MG63 (cell line): ENCODE results near the gene FEZ2. TPM values are rescaled to one million over a fixed set of nuclear protein-coding genes. Genes with fewer than 3 reads are reported as not detected.

Experiments
- DNase-seq: peaks from one replicate; pipeline ENCODE4 v3.0.0-alpha.2; 2020
- H3K27me3 ChIP-seq: fragments of 250-450 bp; sonication (Bioruptor Pico); 2 replicates; pipeline ENCODE4 v1.5.1; 2020; ENCODE audit warnings: mild to moderate bottlenecking, moderate library complexity
- H3K36me3 ChIP-seq: fragments of 250-450 bp; sonication (Bioruptor Pico); 2 replicates; pipeline ENCODE4 v1.5.1; 2020; ENCODE audit warnings: mild to moderate bottlenecking, moderate library complexity
- H3K4me3 ChIP-seq: fragments of 250-450 bp; sonication (Bioruptor Pico); 2 replicates; pipeline ENCODE4 v1.5.1; 2020; ENCODE audit warnings: mild to moderate bottlenecking, moderate library complexity
- H3K9me3 ChIP-seq: fragments of 250-450 bp; sonication (Bioruptor Pico); 2 replicates; pipeline ENCODE4 v1.5.1; 2020; ENCODE audit warnings: mild to moderate bottlenecking, moderate library complexity
- total RNA-seq: library from RNA; depleted of rRNA; stranded (reverse); fragments of >200 nt; shearing (Covaris generic); gene quantifications from 2 replicates; pipeline ENCODE4 v1.2.3, GENCODE V29; 2014; ENCODE audit warnings: low replicate concordance; rRNA removed

The FEZ2 gene, protein sequence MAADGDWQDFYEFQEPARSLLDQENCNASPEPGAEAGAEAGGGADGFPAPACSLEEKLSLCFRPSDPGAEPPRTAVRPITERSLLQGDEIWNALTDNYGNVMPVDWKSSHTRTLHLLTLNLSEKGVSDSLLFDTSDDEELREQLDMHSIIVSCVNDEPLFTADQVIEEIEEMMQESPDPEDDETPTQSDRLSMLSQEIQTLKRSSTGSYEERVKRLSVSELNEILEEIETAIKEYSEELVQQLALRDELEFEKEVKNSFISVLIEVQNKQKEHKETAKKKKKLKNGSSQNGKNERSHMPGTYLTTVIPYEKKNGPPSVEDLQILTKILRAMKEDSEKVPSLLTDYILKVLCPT
- 37.8 and 38.3 TPM in 2 replicates for total RNA-seq

DNA sequence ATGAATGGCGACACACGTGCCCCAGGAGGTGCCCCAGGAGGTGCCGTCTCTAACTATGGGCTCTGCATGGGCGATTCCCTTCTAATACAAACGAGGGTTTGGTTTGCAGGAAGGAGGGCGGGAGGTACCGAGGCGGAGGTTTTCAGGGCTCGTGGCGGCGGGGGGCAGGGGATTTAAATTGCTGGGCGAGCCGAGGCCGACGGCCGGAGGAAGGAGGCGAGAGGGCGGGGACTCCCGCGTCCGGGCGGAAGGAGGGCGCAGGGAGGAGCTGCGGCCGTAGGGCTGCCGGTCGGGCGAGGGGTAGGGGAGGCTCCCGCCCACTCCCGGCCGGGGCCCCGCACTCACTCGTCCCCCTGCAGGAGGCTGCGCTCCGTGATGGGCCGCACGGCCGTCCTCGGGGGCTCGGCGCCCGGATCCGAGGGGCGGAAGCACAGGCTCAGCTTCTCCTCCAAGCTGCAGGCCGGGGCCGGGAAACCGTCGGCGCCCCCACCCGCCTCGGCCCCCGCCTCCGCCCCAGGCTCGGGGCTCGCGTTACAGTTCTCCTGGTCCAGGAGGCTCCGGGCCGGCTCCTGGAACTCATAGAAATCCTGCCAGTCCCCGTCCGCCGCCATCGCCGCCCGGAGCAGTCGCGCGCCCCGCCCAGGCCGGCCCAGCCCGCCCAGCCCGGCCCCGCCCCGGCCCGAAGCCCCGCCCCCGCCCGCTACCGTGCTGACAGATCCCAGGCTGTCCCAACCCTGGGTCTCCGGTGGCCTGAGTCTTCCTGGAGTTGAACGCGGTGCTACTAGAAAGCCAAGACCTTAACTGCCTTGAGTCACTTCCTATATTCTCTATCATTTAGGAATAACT, at the start of gene FEZ2:
Gene FEZ2 (minus strand): TSS at position 637 of the 846 bp plus-strand sequence. CDS start 26 bp downstream, at position 611.
- no peaks in the 10 kb centered on the region for H3K27me3 ChIP-seq
- H3K9me3 ChIP-seq = no peaks in the 10 kb centered on the region
- peak; percentile 90 for DNase-seq
- H3K36me3 ChIP-seq = peaks cover 17% of the 10 kb centered on the region; the same call in 1 of the 2 replicates
- H3K4me3 ChIP-seq = peak within 1 kb of the TSS; percentile 65

DNA sequence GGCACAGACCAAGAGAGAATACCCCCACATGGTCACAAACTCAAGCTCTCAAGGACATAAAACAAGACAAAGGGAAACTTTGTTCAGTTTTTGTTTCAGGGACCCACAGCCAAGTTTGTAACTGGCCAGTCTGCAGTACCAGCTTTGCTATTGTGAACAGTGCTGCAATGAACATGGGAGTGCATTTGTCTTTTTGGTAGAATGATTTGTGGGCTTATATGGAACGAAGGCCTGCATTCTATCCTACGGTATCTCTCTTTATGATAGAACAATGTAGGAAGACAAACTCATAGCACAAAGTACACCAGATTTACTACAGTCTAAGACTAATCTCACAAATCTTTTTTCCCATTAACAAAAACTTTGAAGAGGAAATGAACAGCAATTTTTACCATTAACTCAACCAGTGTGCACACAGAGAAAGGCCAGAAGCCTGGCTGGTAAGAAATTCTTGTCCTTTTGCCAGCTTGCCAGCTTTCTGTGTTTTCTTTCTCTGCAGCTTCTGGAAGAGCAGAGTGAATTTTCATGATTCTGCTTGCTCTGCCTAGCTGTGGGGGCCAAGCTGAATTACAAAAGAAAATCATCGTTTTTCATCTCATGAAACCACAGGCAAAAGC, 37.1 kb upstream of the FEZ2 start:
- Histone ChIP-seq H3K9me3 (peaks cover 5% of the 10 kb centered on the region), H3K4me3 (no peak overlapping the region), H3K27me3 (no peaks in the 10 kb centered on the region), H3K36me3 (no peaks in the 10 kb centered on the region)
- no peak for DNase-seq

DNA sequence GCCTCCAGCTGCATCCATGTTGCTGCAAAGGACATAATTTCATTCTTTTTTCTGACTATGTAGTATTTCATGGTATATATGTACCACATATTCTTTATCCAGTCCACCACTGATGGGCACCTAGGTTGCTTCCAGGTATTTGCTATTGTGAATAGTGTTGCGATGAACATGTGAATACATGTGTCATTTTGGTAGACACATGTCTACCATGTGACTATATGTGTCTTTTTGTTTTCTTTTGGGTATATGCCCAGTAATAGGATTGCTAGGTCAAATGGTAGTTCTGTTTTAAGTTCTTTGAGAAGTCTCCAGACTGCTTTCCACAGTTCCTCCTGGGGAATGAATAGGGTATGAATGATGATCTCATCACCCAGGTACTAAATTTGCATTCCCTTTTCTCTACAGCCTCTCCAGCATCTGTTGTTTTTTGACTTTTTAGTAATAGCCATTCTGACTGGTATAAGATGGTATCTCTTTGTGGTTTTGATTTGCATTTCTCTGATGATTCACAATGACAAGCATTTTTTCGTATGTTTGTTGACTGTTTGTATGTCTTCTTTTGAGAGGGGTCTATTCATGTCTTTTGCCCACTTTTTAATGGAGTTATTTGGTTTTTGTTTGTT, 35.6 kb upstream of the FEZ2 start:
- Histone ChIP-seq H3K27me3 (no peaks in the 10 kb centered on the region), H3K36me3 (no peaks in the 10 kb centered on the region), H3K4me3 (no peak overlapping the region), H3K9me3 (peaks cover 5% of the 10 kb centered on the region)
- DNase-seq = no peak

DNA sequence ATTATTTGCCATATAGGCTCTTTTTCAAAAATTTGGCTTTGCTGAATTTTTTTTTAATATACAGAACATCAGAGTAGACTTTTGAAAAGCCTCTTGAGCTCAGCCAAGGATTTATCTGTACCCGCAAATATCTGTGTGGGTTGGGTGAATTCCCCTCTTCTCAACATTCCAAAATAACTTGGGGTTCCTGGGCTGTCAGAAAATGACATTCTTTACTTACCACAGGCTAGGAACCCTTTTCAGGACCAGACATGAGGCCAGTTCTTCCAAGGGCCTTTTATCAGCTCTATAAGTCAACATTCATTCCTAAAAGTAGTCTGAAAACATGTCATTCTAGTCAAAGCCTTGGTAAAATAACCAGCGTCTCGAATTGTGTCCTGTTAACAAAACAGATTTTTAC, 28.8 kb upstream of the FEZ2 start:
- Histone ChIP-seq H3K9me3 (peaks cover 10% of the 10 kb centered on the region; the same call in 1 of the 2 replicates), H3K36me3 (no peaks in the 10 kb centered on the region), H3K4me3 (no peak overlapping the region), H3K27me3 (no peaks in the 10 kb centered on the region)
- DNase-seq = no peak

DNA sequence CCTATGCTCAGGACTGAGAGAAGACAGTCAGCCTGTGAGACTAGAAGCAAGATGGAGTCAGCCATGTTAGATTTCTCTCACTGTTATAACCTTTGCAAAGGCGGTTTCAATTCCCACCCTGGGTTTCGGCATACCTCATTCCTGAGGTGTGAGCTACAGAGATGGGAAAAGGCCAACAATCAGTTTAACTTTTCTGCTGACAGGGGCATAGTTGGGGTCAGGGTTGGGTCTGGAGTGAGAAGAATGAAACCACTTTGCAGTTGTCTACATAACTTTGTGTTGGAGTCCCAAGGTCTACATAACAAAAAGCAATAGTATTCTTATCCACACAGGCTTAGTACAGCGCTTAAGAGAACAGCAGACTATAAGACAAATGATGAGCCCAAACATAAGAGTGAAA, 28.1 kb upstream of the FEZ2 start:
- Histone ChIP-seq H3K36me3 (no peaks in the 10 kb centered on the region), H3K4me3 (no peak overlapping the region), H3K27me3 (no peaks in the 10 kb centered on the region), H3K9me3 (peaks cover 10% of the 10 kb centered on the region; the same call in 1 of the 2 replicates)
- DNase-seq = no peak

DNA sequence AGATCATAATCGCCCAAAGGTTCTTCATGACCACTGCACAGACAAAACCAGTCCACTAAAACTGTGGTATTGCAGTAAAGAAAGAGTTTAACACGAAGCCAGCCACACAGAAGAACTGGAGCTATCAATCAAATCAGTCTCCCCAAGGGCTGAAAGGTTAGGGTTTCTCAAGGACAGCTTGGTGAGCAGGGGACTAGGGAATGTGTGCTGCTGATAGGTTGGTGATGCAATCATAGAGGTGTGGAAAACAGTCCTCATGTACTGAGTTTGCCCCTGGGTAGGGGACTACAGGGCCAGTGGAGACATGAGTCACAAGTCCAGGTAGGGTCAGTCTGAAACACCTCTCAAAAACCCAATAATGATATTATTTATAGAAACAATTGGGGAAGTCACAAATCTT, 27.3 kb upstream of the FEZ2 start:
- Histone ChIP-seq H3K27me3 (no peaks in the 10 kb centered on the region), H3K9me3 (peaks cover 10% of the 10 kb centered on the region; the same call in 1 of the 2 replicates), H3K36me3 (no peaks in the 10 kb centered on the region), H3K4me3 (no peak overlapping the region)
- DNase-seq = no peak

DNA sequence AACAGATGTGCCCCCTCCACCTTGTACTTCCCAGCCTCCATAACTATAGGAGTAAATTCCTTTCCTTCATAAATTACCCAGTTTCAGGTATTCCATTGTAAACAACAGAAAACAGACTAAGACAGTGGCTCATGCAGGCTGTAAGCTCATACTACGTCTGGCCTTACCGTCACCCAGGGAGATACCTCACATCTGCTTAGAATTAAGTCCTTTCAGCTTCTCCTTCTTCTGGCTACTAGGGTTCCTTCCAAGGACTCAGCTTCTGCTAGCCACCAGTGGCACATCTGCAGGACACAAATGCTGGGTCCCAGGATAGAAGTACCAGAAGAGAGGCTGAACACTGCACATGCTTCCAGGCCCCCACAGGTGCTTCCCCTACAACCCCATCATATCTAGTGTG, 22.4 kb upstream of the FEZ2 start:
- Histone ChIP-seq H3K27me3 (no peaks in the 10 kb centered on the region), H3K36me3 (no peaks in the 10 kb centered on the region), H3K9me3 (peaks cover 5% of the 10 kb centered on the region; the same call in 1 of the 2 replicates), H3K4me3 (no peak overlapping the region)
- no peak for DNase-seq

DNA sequence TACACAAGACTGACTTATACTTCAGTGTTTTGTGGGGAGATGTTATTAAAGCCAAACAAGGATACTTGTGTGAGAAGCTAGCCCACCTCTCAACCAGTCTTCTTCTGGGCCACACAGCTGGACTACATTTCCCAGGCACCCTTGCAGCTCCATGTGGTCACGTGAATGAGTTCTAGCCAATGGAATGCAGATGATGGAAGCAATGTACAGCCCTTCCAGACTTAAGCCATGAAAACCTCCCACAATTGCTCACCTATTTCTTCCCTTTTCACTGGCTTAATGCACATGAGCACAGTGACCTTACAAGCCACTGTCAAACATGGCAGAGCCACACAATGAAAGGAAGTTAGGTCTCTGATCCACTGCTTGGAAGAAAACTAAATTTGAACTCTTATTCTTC, 20.4 kb upstream of the FEZ2 start:
- Histone ChIP-seq H3K9me3 (no peaks in the 10 kb centered on the region), H3K4me3 (no peak overlapping the region), H3K36me3 (no peaks in the 10 kb centered on the region), H3K27me3 (no peaks in the 10 kb centered on the region)
- peak; percentile 46 for DNase-seq

DNA sequence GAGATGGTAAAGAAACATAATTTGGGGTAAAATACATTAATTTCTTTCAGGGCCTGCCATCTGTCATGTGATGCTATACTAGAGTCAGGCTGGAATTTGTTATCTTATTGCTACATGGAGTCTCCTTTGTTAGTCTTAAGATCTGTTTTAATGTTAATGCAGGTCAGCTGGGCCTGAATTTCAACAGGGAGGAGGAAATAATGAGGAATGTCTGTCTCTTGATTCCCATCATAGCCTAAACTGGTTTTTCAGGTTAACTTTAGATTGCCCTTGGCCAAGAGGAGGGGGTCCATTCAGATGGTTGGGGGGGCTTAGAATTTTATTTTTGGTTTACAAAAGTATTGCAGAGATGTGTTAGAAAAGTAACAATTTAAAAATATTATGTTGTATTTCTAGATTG, 19.0 kb upstream of the FEZ2 start:
- Histone ChIP-seq H3K27me3 (no peaks in the 10 kb centered on the region), H3K4me3 (no peak overlapping the region), H3K9me3 (no peaks in the 10 kb centered on the region), H3K36me3 (no peaks in the 10 kb centered on the region)
- no peak for DNase-seq

DNA sequence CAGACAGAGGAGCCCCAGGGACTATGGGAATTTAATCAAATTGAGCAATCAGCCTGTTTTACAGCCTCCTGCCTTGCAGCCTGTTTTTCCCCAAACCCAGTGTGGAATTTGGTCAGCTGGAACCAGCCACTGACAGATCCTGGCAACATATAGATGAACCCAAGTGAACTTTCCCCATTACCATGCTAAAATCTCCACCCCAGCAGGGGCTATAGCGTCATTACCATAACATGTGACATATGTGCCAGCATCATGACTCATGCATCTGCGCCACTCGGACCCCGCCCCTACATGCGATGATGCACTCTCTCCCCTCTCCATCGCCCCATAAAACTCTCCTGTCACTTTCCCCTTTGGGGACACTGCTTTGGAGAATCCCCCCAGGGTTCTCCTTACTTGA, 17.3 kb upstream of the FEZ2 start:
- no peaks in the 10 kb centered on the region for H3K36me3 ChIP-seq
- H3K4me3 ChIP-seq = no peak overlapping the region
- no peaks in the 10 kb centered on the region for H3K9me3 ChIP-seq
- no peaks in the 10 kb centered on the region for H3K27me3 ChIP-seq
- peak; percentile 66 for DNase-seq

DNA sequence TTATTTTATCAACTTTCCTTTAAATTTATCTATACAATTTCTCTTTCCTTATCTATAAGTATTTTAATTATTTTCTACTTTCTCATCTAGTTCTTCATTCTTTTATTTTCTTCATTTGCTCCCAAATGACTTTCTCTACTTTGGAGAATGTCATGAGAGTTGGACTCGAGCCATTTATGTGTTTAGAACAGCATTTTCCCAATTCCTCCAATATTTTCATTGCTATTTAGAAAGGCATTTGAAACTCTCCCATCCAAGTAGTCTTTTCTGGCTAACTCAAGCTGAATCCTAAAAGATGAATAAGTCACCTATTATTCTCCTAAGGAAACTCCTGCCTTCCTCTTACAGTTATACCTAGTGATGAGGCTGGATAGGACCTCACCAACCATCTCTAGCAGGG, 15.8 kb upstream of the FEZ2 start:
- DNase-seq = no peak
- Histone ChIP-seq H3K27me3 (no peaks in the 10 kb centered on the region), H3K9me3 (no peaks in the 10 kb centered on the region), H3K4me3 (no peak overlapping the region), H3K36me3 (no peaks in the 10 kb centered on the region)

DNA sequence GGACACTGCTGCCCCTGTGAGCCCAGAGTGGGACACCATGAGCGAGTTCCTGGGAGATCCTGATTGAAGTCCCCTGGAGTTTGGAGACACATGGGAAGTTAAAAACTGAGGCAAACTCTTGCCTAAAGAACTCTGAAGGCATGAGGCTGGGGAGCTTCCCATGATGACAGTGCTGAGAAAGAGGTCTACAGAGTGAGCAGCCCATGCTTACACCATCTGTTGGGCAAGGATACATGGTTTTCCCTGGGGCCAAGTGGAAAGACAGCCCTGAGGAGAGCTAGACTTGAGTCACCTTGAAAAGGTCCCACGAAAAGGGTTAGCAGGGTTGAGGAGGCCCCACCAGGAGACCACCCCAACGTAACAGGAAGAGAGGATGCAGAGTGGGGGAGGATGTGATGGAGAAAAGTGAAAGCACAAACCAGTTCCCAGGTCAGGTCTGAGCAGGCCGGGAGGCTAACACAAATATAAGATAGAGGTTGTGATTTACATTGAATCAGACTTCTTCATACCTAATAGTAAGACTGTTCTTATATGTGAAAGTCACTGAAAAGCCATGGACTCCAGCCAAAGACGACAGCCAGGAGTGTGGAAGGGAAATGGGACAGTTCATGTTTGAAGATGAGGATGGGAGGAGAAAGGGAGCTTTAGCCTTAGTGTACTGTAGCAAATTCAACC, 13.5 kb upstream of the FEZ2 start:
- H3K36me3 ChIP-seq = no peaks in the 10 kb centered on the region
- H3K4me3 ChIP-seq = no peak overlapping the region
- no peaks in the 10 kb centered on the region for H3K9me3 ChIP-seq
- no peaks in the 10 kb centered on the region for H3K27me3 ChIP-seq
- no peak for DNase-seq

DNA sequence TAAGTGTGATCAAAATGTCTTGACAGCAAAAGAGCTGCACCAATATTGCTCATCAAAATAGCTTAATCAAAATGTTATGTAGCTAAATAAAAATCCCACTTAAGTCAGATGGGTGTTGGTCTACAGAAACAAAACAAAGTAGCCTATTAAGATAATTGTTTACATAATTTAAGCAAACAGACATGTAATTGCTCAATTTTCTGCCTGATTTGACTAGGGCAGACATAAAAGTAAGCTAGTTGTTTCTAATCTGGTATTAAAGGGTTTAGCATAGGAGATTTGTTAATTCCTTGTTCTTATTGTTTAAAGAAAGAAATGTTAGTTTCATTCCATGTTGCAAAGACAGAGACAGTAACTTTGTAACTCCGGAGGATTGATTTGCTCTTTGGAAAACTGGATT, 11.5 kb upstream of the FEZ2 start:
- Histone ChIP-seq H3K27me3 (no peaks in the 10 kb centered on the region), H3K36me3 (no peaks in the 10 kb centered on the region), H3K9me3 (no peaks in the 10 kb centered on the region), H3K4me3 (no peak overlapping the region)
- no peak for DNase-seq

DNA sequence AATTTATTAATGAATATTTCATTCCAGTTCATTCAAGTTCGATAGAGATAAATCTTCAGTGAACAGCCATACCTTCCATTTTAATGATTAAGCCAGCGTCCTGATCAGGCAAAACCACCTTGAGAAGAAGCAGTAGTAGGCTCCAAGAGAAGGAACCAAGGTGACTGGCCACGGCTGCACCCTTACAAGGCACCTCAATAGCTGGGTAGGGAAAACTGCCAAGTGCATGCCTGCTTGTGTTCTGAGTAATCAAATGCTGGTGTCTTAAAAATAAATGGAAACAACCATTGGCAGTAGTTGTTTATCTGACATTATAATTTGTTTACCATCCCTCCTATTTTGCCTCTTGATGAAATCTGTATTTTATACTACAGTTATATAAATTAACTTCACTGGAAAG, 10.0 kb upstream of the FEZ2 start:
- Histone ChIP-seq H3K36me3 (no peaks in the 10 kb centered on the region), H3K9me3 (no peaks in the 10 kb centered on the region), H3K27me3 (no peaks in the 10 kb centered on the region), H3K4me3 (no peak overlapping the region)
- peak; percentile 16 for DNase-seq

DNA sequence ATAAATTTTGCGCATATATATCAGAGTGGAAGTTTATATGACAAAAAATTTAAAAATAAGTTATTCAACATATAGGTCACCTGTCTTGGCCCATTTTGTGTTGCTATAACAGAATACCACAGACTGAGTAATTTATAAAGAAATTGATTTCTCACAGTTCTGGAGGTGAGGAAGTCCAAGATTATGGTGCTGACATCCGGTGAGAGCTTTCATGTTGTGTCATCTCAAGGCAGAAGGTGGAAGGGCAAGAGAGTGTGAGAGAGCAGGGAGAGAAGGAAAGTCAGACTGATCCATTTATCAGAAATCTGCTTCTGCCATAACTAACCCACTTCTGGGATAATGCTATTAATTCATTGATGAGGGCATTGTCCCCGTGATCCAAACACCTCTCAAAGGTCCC, 9.0 kb upstream of the FEZ2 start:
- no peak overlapping the region for H3K4me3 ChIP-seq
- no peaks in the 10 kb centered on the region for H3K27me3 ChIP-seq
- no peaks in the 10 kb centered on the region for H3K36me3 ChIP-seq
- DNase-seq = no peak
- no peaks in the 10 kb centered on the region for H3K9me3 ChIP-seq

DNA sequence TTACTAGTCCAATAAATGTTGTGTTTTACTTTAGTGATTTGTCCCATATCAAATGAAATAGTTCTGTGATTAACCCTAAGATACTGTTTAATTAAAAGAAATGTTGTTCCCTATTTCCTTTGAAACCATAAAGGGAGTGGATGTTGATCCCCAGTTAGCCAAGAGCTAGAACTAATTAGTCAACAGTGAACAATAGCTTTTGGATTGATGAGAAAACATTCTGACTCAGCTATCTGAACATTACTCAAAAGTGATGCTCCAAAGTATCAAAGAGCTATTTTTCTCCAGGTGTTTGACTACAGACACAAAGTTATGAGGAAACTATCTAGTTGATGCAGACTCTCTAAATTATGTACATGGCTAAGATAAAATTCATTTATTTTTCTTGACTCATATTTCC, 7.3 kb upstream of the FEZ2 start:
- H3K9me3 ChIP-seq = no peaks in the 10 kb centered on the region
- H3K36me3 ChIP-seq = no peaks in the 10 kb centered on the region
- no peak for DNase-seq
- H3K27me3 ChIP-seq = no peaks in the 10 kb centered on the region
- no peak overlapping the region for H3K4me3 ChIP-seq
